ENCODE data around the gene WDR44. TPM values are rescaled to one million over a fixed set of nuclear protein-coding genes. Genes with fewer than 3 reads are reported as not detected.

WDR44 gene
- total RNA-seq, 1 experiment from 2014 or later = 22.3 TPM

- intact Hi-C loops (cut with micrococcal nuclease; ENCODE audit: unreplicated experiment) = no loop called here
Observed at GRCh38 chrX:118347131-118347530, 1.2 kb downstream of the WDR44 start.

GRCh38 chrX:118347736-118348135 is 1.8 kb downstream of the WDR44 start:
- Histone ChIP-seq H3K27me3 (ENCODE audit: control insufficient read depth, insufficient read depth, low read length) (no peaks in the 10 kb centered on the region), H3K9me3 (ENCODE audit: control insufficient read depth, insufficient read depth, low read depth, low read length) (no peaks in the 10 kb centered on the region), H3K4me1 (ENCODE audit: control insufficient read depth, insufficient read depth, low read length) (peaks cover 32% of the 10 kb centered on the region), H3K36me3 (ENCODE audit: control insufficient read depth, insufficient read depth, low read length) (no peaks in the 10 kb centered on the region), H3K27ac (ENCODE audit: low read length) (peak overlapping the region; percentile 94), H3K4me3 (ENCODE audit: low read depth in 2 of 2, low read length in 2 of 2) (peak overlapping the region; percentile 94 to 99)
- ATAC-seq (no peak), DNase-seq (ENCODE audit: low read depth, low spot score) (no peak)
- intact Hi-C loops (cut with micrococcal nuclease; ENCODE audit: unreplicated experiment) (no loop called here), in situ Hi-C loops (cut with HindIII; ENCODE audit: low pct_unique_long_range_greater_than_20kb, low sequenced_read_pairs) (no loop called here)
- TF ChIP-seq REST (IDR thresholded peaks at IDR 0.05; ENCODE audit: insufficient read depth in 1 of 2, low read depth in 2 of 2, low read length in 1 of 2) (no peak), TCF7L2 (IDR thresholded peaks at IDR 0.05; ENCODE audit: low read depth, low read length) (no peak), CTCF (IDR thresholded peaks at IDR 0.05) (no peak), SIN3A (IDR thresholded peaks at IDR 0.05; ENCODE audit: borderline replicate concordance, insufficient read depth, low read depth, low read length) (no peak), POLR2AphosphoS5 (IDR thresholded peaks at IDR 0.05; ENCODE audit: low read depth, low read length) (no peak)
- POLR2A ChIA-PET = interaction anchor here (1.0 kb wide), 1 partner anchor 27 kb away, joined by 3 read pairs; no protein-coding TSS in a partner anchor
- CTCF ChIA-PET = no interaction called here
- BruUV-seq (replicated peaks) = no TSS peak

More at GRCh38 chrX:118347131-118347530, 1.2 kb downstream of the WDR44 start:
- no peaks in the 10 kb centered on the region for H3K36me3 ChIP-seq (ENCODE audit: control insufficient read depth, insufficient read depth, low read length)
- H3K4me1 ChIP-seq (ENCODE audit: control insufficient read depth, insufficient read depth, low read length) = peaks cover 32% of the 10 kb centered on the region
- no TSS peak for BruUV-seq (replicated peaks)
- DNase-seq (ENCODE audit: low read depth, low spot score) (no peak), ATAC-seq (no peak)
- POLR2A ChIA-PET = no interaction called here
- in situ Hi-C loops (cut with HindIII; ENCODE audit: low pct_unique_long_range_greater_than_20kb, low sequenced_read_pairs) = no loop called here
- H3K27ac ChIP-seq (ENCODE audit: low read length) = peak overlapping the region; percentile 94
- CTCF ChIA-PET = no interaction called here
- no peak for TF ChIP-seq REST (IDR thresholded peaks at IDR 0.05; ENCODE audit: insufficient read depth in 1 of 2, low read depth in 2 of 2, low read length in 1 of 2)
- TF ChIP-seq CTCF (IDR thresholded peaks at IDR 0.05) = no peak
- TF ChIP-seq POLR2AphosphoS5 (IDR thresholded peaks at IDR 0.05; ENCODE audit: low read depth, low read length) = no peak
- TF ChIP-seq SIN3A (IDR thresholded peaks at IDR 0.05; ENCODE audit: borderline replicate concordance, insufficient read depth, low read depth, low read length) = no peak
- no peak for TF ChIP-seq TCF7L2 (IDR thresholded peaks at IDR 0.05; ENCODE audit: low read depth, low read length)
- H3K4me3 ChIP-seq (ENCODE audit: low read depth in 2 of 2, low read length in 2 of 2) = peak overlapping the region; percentile 94 to 99
- H3K9me3 ChIP-seq (ENCODE audit: control insufficient read depth, insufficient read depth, low read depth, low read length) = no peaks in the 10 kb centered on the region
- no peaks in the 10 kb centered on the region for H3K27me3 ChIP-seq (ENCODE audit: control insufficient read depth, insufficient read depth, low read length)
